Measurements from ENCODE around the gene GATD1. TPM values are rescaled to one million over a fixed set of nuclear protein-coding genes. Genes with fewer than 3 reads are reported as not detected.

Gene GATD1
- total RNA-seq, 3 donors from 2014 or later: 9.9 to 17.4 (median 16.4) TPM

DNA sequence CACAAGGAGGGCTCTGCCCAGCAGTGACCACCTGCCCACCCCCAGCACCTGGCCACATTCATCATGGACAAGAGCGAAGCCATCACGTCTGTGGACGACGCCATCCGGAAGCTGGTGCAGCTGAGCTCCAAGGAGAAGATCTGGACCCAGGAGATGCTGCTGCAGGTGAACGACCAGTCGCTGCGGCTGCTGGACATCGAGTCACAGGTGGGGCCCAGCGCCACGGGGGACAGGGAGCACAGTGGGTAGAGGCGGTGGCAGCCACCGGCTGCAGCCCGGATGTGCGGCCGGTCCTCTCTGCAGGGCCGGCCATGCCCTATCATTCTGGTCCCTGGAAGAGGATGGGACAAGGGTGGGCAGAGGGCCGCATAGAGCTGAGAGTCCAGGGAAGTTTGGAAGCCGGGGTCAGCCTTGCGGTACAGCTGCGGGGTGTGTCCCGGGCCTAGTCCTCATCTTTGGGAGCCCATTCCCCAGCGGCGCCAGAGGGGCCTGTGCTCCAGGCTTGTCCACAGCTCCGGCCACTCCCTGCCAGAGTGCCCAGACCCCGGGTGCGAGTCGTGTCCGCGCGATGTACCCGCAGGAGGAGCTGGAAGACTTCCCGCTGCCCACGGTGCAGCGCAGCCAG, 57.2 kb downstream of the GATD1 start:
- intact Hi-C loops (cut with DNase I; ENCODE audit: low total_unique reads): no loop called here
- Histone ChIP-seq H3K9me3 (no peaks in the 10 kb centered on the region), H3K27me3 (no peaks in the 10 kb centered on the region), H3K27ac (no peak overlapping the region), H3K4me1 (no peaks in the 10 kb centered on the region), H3K4me3 (no peak overlapping the region), H3K36me3 (no peaks in the 10 kb centered on the region)
- DNase-seq (ENCODE audit: low spot score in 2 of 2): no peak
- TF ChIP-seq POLR2AphosphoS5 (IDR thresholded peaks at IDR 0.05) (no peak), CTCF (IDR thresholded peaks at IDR 0.05) (no peak), POLR2A (IDR thresholded peaks at IDR 0.05) (no peak)

DNA sequence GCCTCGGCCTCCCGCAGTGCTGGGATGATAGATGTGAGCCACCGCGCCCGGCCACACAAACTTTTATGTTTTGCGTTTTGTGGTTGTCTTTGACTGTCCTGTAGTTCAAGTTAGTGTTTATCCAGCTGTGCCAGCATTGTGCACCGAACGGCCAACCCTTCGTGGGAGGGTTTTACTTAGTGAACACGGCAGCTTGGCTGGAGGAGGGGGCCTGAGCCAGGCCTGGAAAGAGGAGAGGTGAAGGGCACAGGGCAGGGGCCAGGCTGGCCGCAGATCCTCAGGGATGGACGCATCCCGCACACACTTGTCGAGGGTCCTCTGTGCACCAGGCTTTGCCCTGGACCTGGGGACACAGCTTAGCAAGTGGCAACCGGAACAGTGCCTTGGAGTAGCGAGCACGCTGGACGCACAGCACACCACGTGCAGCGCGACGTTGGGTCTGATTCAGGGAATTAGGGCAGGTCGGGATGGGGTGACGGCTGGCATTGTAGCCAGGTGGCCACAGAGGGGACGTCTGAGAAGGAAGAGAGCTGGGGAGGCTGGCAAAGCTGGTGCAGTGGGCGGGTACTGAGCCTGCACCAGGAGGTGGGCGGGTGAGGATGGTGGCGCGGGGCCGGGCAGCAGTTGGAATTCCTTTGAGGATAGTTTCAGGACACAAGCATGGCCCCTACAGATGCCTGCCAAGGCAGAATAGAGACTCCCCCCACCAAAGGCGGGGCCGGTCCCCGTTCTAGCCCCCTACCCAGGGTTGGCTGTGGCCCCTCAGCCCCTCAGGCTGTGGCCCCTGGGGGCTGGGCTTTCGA, 57.9 kb downstream of the GATD1 start:
- TF ChIP-seq POLR2A (IDR thresholded peaks at IDR 0.05) (no peak), CTCF (IDR thresholded peaks at IDR 0.05) (no peak), POLR2AphosphoS5 (IDR thresholded peaks at IDR 0.05) (no peak)
- intact Hi-C loops (cut with DNase I; ENCODE audit: low total_unique reads): no loop called here
- no peak overlapping the region for H3K27ac ChIP-seq
- H3K27me3 ChIP-seq: no peaks in the 10 kb centered on the region
- DNase-seq (ENCODE audit: low spot score in 2 of 2): no peak
- no peaks in the 10 kb centered on the region for H3K9me3 ChIP-seq
- no peak overlapping the region for H3K4me3 ChIP-seq
- H3K4me1 ChIP-seq: no peaks in the 10 kb centered on the region
- no peaks in the 10 kb centered on the region for H3K36me3 ChIP-seq

Other genes starting within 250 kb of the GATD1 start
- gene HRAS, start 241.9 kb downstream of the GATD1 start, total RNA-seq: 10 to 100 TPM; 33.2 to 50.1 (median 33.4) TPM
- 1 to 10 TPM in 2 of 3 donors, under 1 TPM in 1; 0.16 to 1.6 (median 1.3) TPM for gene LRRC56, start 240.0 kb downstream of the GATD1 start, total RNA-seq
- gene LMNTD2, start 216.7 kb downstream of the GATD1 start, total RNA-seq: 1 to 10 TPM; 2.6 to 6.1 (median 5.2) TPM
- gene RASSF7, start 216.5 kb downstream of the GATD1 start, total RNA-seq: 10 to 100 TPM in 2 of 3 donors, 1 to 10 TPM in 1; 7.5 to 58.5 (median 33.1) TPM
- gene PHRF1, start 201.0 kb downstream of the GATD1 start, total RNA-seq: 10 to 100 TPM; 18.6 to 22.1 (median 21.3) TPM
- 10 to 100 TPM; 13.3 to 29.9 (median 27.9) TPM for gene IRF7, start 161.5 kb downstream of the GATD1 start, total RNA-seq
- 1 to 10 TPM in 1 of 3 donors, not detected in 2; 6.2 TPM for gene CDHR5, start 152.5 kb downstream of the GATD1 start, total RNA-seq
- gene SCT, start 150.3 kb downstream of the GATD1 start, total RNA-seq: not detected
- gene DRD4, start 140.2 kb downstream of the GATD1 start, total RNA-seq: under 1 TPM in 1 of 3 donors, not detected in 2; 0.29 TPM
- 10 to 100 TPM; 25.3 to 42.6 (median 39.8) TPM for gene DEAF1, start 82.3 kb downstream of the GATD1 start, total RNA-seq
- gene TMEM80, start 81.7 kb downstream of the GATD1 start, total RNA-seq: 10 to 100 TPM; 25.9 to 51.8 (median 29.1) TPM
- gene EPS8L2, start 71.3 kb downstream of the GATD1 start, total RNA-seq: 100 to 1,000 TPM in 2 of 3 donors, 1 to 10 TPM in 1; 6.1 to 151 (median 115) TPM
- 100 to 1,000 TPM; 137 to 239 (median 141) TPM for gene TALDO1, start 30.0 kb downstream of the GATD1 start, total RNA-seq
- gene CEND1, start 12.6 kb upstream of the GATD1 start, total RNA-seq: not detected
- gene SLC25A22, start 20.8 kb upstream of the GATD1 start, total RNA-seq: 10 to 100 TPM in 1 of 3 donors, 1 to 10 TPM in 2; 2.7 to 11.5 (median 4.7) TPM
- 10 to 100 TPM; 10.2 to 17.3 (median 16.7) TPM for gene PIDD1, start 27.7 kb upstream of the GATD1 start, total RNA-seq
- gene RPLP2, start 32.5 kb upstream of the GATD1 start, total RNA-seq: 1,000 to 10,000 TPM in 2 of 3 donors, 100 to 1,000 TPM in 1; 583 to 1,665 (median 1,093) TPM
- gene PNPLA2, start 41.4 kb upstream of the GATD1 start, total RNA-seq: 100 to 1,000 TPM; 103 to 266 (median 109) TPM
- gene CRACR2B, start 50.4 kb upstream of the GATD1 start, total RNA-seq: 100 to 1,000 TPM in 1 of 3 donors, 10 to 100 TPM in 2; 14.7 to 152 (median 86.2) TPM
- gene CD151, start 55.5 kb upstream of the GATD1 start, total RNA-seq: 100 to 1,000 TPM; 209 to 847 (median 343) TPM
- 100 to 1,000 TPM in 1 of 3 donors, 10 to 100 TPM in 2; 51.8 to 126 (median 96.7) TPM for gene POLR2L, start 65.0 kb upstream of the GATD1 start, total RNA-seq
- gene TSPAN4, start 65.4 kb upstream of the GATD1 start, total RNA-seq: 100 to 1,000 TPM in 2 of 3 donors, 10 to 100 TPM in 1; 72.4 to 217 (median 107) TPM
- 10 to 100 TPM; 58.3 to 79.5 (median 68.3) TPM for gene CHID1, start 133.3 kb upstream of the GATD1 start, total RNA-seq
- gene AP2A2, start 148.4 kb upstream of the GATD1 start, total RNA-seq: 100 to 1,000 TPM in 1 of 3 donors, 10 to 100 TPM in 2; 44.6 to 112 (median 54.7) TPM